ENCODE data around the gene MICAL2. TPM values are rescaled to one million over a fixed set of nuclear protein-coding genes. Genes with fewer than 3 reads are reported as not detected.

The MICAL2 gene
- total and polyA plus RNA-seq, 2 of the 13 experiments (the other 11 are each of a cell fraction or from before 2014, with no cell fraction given): 0.78 to 1.1 TPM

DNA sequence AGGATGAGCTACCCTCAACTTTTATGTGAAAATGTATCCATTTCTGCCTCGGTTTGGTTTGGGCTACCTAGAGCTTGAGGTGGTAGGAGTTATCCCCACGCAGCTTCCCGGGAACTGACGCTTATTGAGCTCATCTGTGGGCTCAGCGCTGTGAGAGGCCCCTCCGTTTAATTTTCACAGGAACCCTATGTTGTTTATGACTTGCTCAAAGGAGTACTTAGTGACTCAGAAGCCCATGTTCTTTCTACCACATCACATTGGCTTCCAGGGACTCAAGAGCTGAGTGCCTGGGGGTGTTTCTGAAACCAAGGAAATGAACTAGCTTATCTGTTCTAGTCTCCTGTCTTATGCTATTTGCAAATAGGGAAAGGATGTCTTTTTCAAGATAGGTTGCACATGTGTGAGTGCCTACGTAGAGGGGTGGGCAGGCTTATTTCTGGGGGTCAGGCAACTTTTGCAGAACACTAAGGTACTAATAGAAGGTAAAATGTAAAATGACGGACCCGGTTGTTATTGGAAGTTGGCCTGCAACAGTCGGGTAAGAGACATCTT, 40.5 kb downstream of the MICAL2 start:
- DNase-seq (ENCODE audit: low spot score) (no peak), ATAC-seq (no peak), FAIRE-seq (no peak)
- H3K36me3 ChIP-seq (replicated peaks in 1 of 2; ENCODE audit: control insufficient read depth in 1 of 2, insufficient read depth in 2 of 2, low read length in 2 of 2): no peaks in the 10 kb centered on the region
- TF ChIP-seq, protein P1, sequence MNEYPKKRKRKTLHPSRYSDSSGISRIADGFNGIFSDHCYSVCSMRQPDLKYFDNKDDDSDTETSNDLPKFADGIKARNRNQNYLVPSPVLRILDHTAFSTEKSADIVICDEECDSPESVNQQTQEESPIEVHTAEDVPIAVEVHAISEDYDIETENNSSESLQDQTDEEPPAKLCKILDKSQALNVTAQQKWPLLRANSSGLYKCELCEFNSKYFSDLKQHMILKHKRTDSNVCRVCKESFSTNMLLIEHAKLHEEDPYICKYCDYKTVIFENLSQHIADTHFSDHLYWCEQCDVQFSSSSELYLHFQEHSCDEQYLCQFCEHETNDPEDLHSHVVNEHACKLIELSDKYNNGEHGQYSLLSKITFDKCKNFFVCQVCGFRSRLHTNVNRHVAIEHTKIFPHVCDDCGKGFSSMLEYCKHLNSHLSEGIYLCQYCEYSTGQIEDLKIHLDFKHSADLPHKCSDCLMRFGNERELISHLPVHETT (CRISPR knock-in tag; conservative IDR thresholded peaks at IDR 0.05): no peak
- TF ChIP-seq, protein P2, sequence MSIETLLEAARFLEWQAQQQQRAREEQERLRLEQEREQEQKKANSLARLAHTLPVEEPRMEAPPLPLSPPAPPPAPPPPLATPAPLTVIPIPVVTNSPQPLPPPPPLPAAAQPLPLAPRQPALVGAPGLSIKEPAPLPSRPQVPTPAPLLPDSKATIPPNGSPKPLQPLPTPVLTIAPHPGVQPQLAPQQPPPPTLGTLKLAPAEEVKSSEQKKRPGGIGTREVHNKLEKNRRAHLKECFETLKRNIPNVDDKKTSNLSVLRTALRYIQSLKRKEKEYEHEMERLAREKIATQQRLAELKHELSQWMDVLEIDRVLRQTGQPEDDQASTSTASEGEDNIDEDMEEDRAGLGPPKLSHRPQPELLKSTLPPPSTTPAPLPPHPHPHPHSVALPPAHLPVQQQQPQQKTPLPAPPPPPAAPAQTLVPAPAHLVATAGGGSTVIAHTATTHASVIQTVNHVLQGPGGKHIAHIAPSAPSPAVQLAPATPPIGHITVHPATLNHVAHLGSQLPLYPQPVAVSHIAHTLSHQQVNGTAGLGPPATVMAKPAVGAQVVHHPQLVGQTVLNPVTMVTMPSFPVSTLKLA (IDR thresholded peaks at IDR 0.05): no peak
- TF ChIP-seq, protein P3, sequence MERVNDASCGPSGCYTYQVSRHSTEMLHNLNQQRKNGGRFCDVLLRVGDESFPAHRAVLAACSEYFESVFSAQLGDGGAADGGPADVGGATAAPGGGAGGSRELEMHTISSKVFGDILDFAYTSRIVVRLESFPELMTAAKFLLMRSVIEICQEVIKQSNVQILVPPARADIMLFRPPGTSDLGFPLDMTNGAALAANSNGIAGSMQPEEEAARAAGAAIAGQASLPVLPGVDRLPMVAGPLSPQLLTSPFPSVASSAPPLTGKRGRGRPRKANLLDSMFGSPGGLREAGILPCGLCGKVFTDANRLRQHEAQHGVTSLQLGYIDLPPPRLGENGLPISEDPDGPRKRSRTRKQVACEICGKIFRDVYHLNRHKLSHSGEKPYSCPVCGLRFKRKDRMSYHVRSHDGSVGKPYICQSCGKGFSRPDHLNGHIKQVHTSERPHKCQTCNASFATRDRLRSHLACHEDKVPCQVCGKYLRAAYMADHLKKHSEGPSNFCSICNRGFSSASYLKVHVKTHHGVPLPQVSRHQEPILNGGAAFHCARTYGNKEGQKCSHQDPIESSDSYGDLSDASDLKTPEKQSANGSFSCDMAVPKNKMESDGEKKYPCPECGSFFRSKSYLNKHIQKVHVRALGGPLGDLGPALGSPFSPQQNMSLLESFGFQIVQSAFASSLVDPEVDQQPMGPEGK (CRISPR knock-in tag; IDR thresholded peaks at IDR 0.05): no peak
- TF ChIP-seq KLF13 (CRISPR knock-in tag; IDR thresholded peaks at IDR 0.05): no peak
- TF ChIP-seq ZSCAN20 (CRISPR knock-in tag; IDR thresholded peaks at IDR 0.05; ENCODE audit: borderline replicate concordance): no peak
- no peak for TF ChIP-seq MEIS2 (CRISPR knock-in tag; IDR thresholded peaks at IDR 0.05)
- TF ChIP-seq TEAD2 (CRISPR knock-in tag; IDR thresholded peaks at IDR 0.05): no peak
- no peak overlapping the region for H3K4me2 ChIP-seq (ENCODE audit: low read depth, low read length)
- no TSS peak for BruUV-seq (replicated peaks)
- H3K79me2 ChIP-seq (ENCODE audit: insufficient read depth, low read length): no peaks in the 10 kb centered on the region
- H3K4me1 ChIP-seq (ENCODE audit: insufficient read depth, low read length): peaks cover 20% of the 10 kb centered on the region
- no peak overlapping the region for H3K9ac ChIP-seq (ENCODE audit: insufficient read depth, low read depth, low read length)
- H3K4me3 ChIP-seq (replicated peaks in 1 of 3; ENCODE audit: insufficient read depth in 1 of 3, low read depth in 2 of 3, low read length in 3 of 3): no peak overlapping the region
- H3K27ac ChIP-seq (ENCODE audit: extremely low read length, insufficient read depth, low read length): no peak overlapping the region
- no peaks in the 10 kb centered on the region for H3K9me3 ChIP-seq (ENCODE audit: low read length)
- intact Hi-C loops (cut with micrococcal nuclease; ENCODE audit: unreplicated experiment): no loop called here
- WGBS (ENCODE audit: low lambda C conversion rate): 73% methylated on average over 10 of the region's 10 CpGs
- no peaks in the 10 kb centered on the region for H4K20me1 ChIP-seq (ENCODE audit: insufficient read depth, low read length)
- CTCF ChIA-PET (ENCODE audit: low intra/inter-chr PET ratio, low total read pairs): no interaction called here
- no peak overlapping the region for H2AFZ ChIP-seq (ENCODE audit: low read length)
- no peaks in the 10 kb centered on the region; a peak in 1 of 5 replicates for H3K27me3 ChIP-seq (ENCODE audit: control insufficient read depth in 1 of 2, insufficient read depth in 2 of 2, low read length in 2 of 2)
- POLR2A ChIA-PET: no interaction called here
- in situ Hi-C loops (cut with HindIII; ENCODE audit: extremely low pct_ligation_motif_present, low pct_unique_long_range_greater_than_20kb): no loop called here
